HG03103 (cell line): ENCODE measurements around the gene ATPAF1.
"Not testable (repeated sequence)": the region's sequence is repeated elsewhere in the genome, so short reads cannot be mapped to it uniquely, and the experiment has no call there.

Experiments used
- ATAC-seq: cut with Tn5 transposase; IDR thresholded peaks from one replicate; pipeline ENCODE4 v1.9.1; 2021; ENCODE audit warnings: low read depth; ENCODE audit not compliant: unreplicated experiment

Gene ATPAF1

GRCh38 chr1:46652321-46653100, 15.7 kb downstream of the ATPAF1 start:
- ATAC-seq = no peak

GRCh38 chr1:46651152-46651551, 17.0 kb downstream of the ATPAF1 start:
- ATAC-seq = not testable (repeated sequence)

GRCh38 chr1:46650491-46650890, 17.7 kb downstream of the ATPAF1 start:
- ATAC-seq = no peak

GRCh38 chr1:46649764-46650163, 18.4 kb downstream of the ATPAF1 start:
- no peak for ATAC-seq

GRCh38 chr1:46647611-46648010, 20.6 kb downstream of the ATPAF1 start:
- ATAC-seq = no peak

GRCh38 chr1:46646844-46647243, 21.3 kb downstream of the ATPAF1 start:
- no peak for ATAC-seq

- no peak for ATAC-seq
Measured at GRCh38 chr1:46646331-46646730, 21.8 kb downstream of the ATPAF1 start.

- no peak for ATAC-seq
Measured at GRCh38 chr1:46645815-46646214, 22.3 kb downstream of the ATPAF1 start.

- ATAC-seq = no peak
Measured at GRCh38 chr1:46643368-46643775, 24.8 kb downstream of the ATPAF1 start.

- no peak for ATAC-seq
Measured at GRCh38 chr1:46642115-46642680, 26.0 kb downstream of the ATPAF1 start.

GRCh38 chr1:46639547-46639946, 28.6 kb downstream of the ATPAF1 start:
- ATAC-seq = no peak

- ATAC-seq = no peak
Measured at GRCh38 chr1:46638921-46639320, 29.2 kb downstream of the ATPAF1 start.

- no peak for ATAC-seq
Measured at GRCh38 chr1:46637444-46638083, 30.6 kb downstream of the ATPAF1 start.

GRCh38 chr1:46635205-46635604, 33.0 kb downstream of the ATPAF1 start:
- ATAC-seq = no peak

GRCh38 chr1:46630719-46631118, 37.4 kb downstream of the ATPAF1 start:
- no peak for ATAC-seq

GRCh38 chr1:46623743-46624644, 44.2 kb downstream of the ATPAF1 start:
- no peak for ATAC-seq

GRCh38 chr1:46622344-46622743, 45.8 kb downstream of the ATPAF1 start:
- no peak for ATAC-seq

- ATAC-seq = no peak
Measured at GRCh38 chr1:46621930-46622329, 46.2 kb downstream of the ATPAF1 start.

GRCh38 chr1:46619656-46620258, 48.4 kb downstream of the ATPAF1 start:
- no peak for ATAC-seq

- no peak for ATAC-seq
Measured at GRCh38 chr1:46618754-46619415, 49.3 kb downstream of the ATPAF1 start.
